ENCODE data around the gene CMIP.
"Not testable (repeated sequence)": the region's sequence is repeated elsewhere in the genome, so short reads cannot be mapped to it uniquely, and the experiment has no call there.

The CMIP gene

DNA sequence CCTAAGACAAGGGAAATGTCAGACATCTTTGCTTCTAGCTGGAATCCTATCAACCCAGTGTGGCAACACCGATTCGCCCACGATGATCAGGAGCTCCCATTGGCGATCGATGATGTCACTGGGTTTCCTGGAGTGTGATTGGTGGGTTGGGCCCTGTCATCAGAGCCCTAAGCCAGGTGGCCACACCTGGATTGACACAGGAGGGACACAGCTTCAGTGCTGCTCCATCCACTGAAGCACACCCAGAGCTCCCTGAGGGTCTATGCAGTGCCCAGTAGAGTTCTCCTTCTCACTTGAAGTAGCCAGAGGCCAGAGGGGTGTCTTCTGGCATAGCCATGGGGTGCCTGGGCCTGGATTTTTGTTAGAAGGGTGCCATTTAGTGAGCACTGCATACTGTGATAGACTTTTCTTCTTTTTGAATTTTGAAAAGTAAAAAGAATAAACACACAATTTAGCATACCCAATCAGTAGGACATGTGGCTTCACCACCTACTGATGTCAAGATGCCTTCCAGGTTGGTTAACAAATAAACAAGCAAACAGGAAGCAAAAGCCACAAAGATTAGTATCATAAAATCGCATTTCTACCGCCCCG, 77.6 kb downstream of the CMIP start:
- WGBS (ENCODE audit: insufficient coverage) = 100% methylated on average over 5 of the region's 8 CpGs
- Histone ChIP-seq H3K9me3 (ENCODE audit: control extremely low read depth in 1 of 5, control insufficient read depth in 4 of 5, insufficient read depth in 2 of 5, low read depth in 1 of 5, low read length in 4 of 5) (no peaks in the 10 kb centered on the region), H3K27me3 (replicated peaks in 2 of 5; ENCODE audit: control insufficient read depth in 4 of 5, insufficient read depth in 5 of 5, low read length in 4 of 5) (no peaks in the 10 kb centered on the region), H3K4me3 (ENCODE audit: control insufficient read depth in 1 of 7, extremely low read depth in 1 of 7, insufficient read depth in 4 of 7, low read depth in 2 of 7, low read length in 6 of 7) (no peak overlapping the region), H3K27ac (ENCODE audit: insufficient read depth in 1 of 2, low read depth in 1 of 2, low read length in 2 of 2, poor library complexity in 1 of 2, severe bottlenecking in 2 of 2) (no peak overlapping the region), H3K36me3 (ENCODE audit: control insufficient read depth in 4 of 4, insufficient read depth in 4 of 4, low read length in 3 of 4) (peaks cover 0 to 11% (median 2%) of the 10 kb centered on the region in 4 experiments), H3K4me1 (ENCODE audit: control extremely low read depth in 1 of 4, control insufficient read depth in 4 of 4, insufficient read depth in 4 of 4, low read length in 3 of 4) (peaks cover 2 to 30% (median 18%) of the 10 kb centered on the region in 4 experiments)
- POLR2A ChIA-PET = no interaction called here
- CTCF ChIA-PET = no interaction called here
- DNase-seq = peak in 1 of 3 donors; percentile 28

GRCh38 chr16:81522851-81523250, 78.2 kb downstream of the CMIP start:
- CTCF ChIA-PET; H3K9me3 ChIP-seq (ENCODE audit: control extremely low read depth in 1 of 5, control insufficient read depth in 4 of 5, insufficient read depth in 2 of 5, low read depth in 1 of 5, low read length in 4 of 5); H3K4me3 ChIP-seq (ENCODE audit: control insufficient read depth in 1 of 7, extremely low read depth in 1 of 7, insufficient read depth in 4 of 7, low read depth in 2 of 7, low read length in 6 of 7); POLR2A ChIA-PET; H3K27me3 ChIP-seq (replicated peaks in 2 of 5; ENCODE audit: control insufficient read depth in 4 of 5, insufficient read depth in 5 of 5, low read length in 4 of 5); H3K27ac ChIP-seq (ENCODE audit: insufficient read depth in 1 of 2, low read depth in 1 of 2, low read length in 2 of 2, poor library complexity in 1 of 2, severe bottlenecking in 2 of 2); DNase-seq: not testable (repeated sequence)
- 99% methylated on average over 6 of the region's 7 CpGs for WGBS (ENCODE audit: insufficient coverage)
- Histone ChIP-seq H3K36me3 (ENCODE audit: control insufficient read depth in 4 of 4, insufficient read depth in 4 of 4, low read length in 3 of 4) (peaks cover 0 to 11% (median 2%) of the 10 kb centered on the region in 4 experiments), H3K4me1 (ENCODE audit: control extremely low read depth in 1 of 4, control insufficient read depth in 4 of 4, insufficient read depth in 4 of 4, low read length in 3 of 4) (peaks cover 2 to 31% (median 19%) of the 10 kb centered on the region in 4 experiments)

- H3K27ac ChIP-seq (ENCODE audit: insufficient read depth in 1 of 2, low read depth in 1 of 2, low read length in 2 of 2, poor library complexity in 1 of 2, severe bottlenecking in 2 of 2) = no peak overlapping the region
These were observed 78.9 kb downstream of the CMIP start for GRCh38 chr16:81523387-81524115.

GRCh38 chr16:81524382-81524781, 79.8 kb downstream of the CMIP start:
- DNase-seq = no peak
- Histone ChIP-seq H3K4me1 (ENCODE audit: control extremely low read depth in 1 of 4, control insufficient read depth in 4 of 4, insufficient read depth in 4 of 4, low read length in 3 of 4) (peaks cover 2 to 23% (median 15%) of the 10 kb centered on the region in 4 experiments), H3K9me3 (ENCODE audit: control extremely low read depth in 1 of 5, control insufficient read depth in 4 of 5, insufficient read depth in 2 of 5, low read depth in 1 of 5, low read length in 4 of 5) (no peaks in the 10 kb centered on the region), H3K36me3 (ENCODE audit: control insufficient read depth in 4 of 4, insufficient read depth in 4 of 4, low read length in 3 of 4) (peaks cover 0 to 11% (median 2%) of the 10 kb centered on the region in 4 experiments), H3K4me3 (ENCODE audit: control insufficient read depth in 1 of 7, extremely low read depth in 1 of 7, insufficient read depth in 4 of 7, low read depth in 2 of 7, low read length in 6 of 7) (no peak overlapping the region), H3K27ac (ENCODE audit: insufficient read depth in 1 of 2, low read depth in 1 of 2, low read length in 2 of 2, poor library complexity in 1 of 2, severe bottlenecking in 2 of 2) (no peak overlapping the region), H3K27me3 (replicated peaks in 2 of 5; ENCODE audit: control insufficient read depth in 4 of 5, insufficient read depth in 5 of 5, low read length in 4 of 5) (no peaks in the 10 kb centered on the region)
- ChIA-PET CTCF (interaction anchor here (0.9 to 1.5 kb wide), 2 partner anchors 19 to 27 kb away, joined by 3 to 5 read pairs; no protein-coding TSS in a partner anchor), POLR2A (no interaction called here)
- 95% methylated on average over 9 of the region's 10 CpGs for WGBS (ENCODE audit: insufficient coverage)

More at GRCh38 chr16:81523387-81524115, 78.9 kb downstream of the CMIP start:
- H3K36me3 ChIP-seq (ENCODE audit: control insufficient read depth in 4 of 4, insufficient read depth in 4 of 4, low read length in 3 of 4) = peaks cover 0 to 11% (median 2%) of the 10 kb centered on the region in 4 experiments
- no peak for DNase-seq
- ChIA-PET POLR2A (no interaction called here), CTCF (interaction anchor here (0.9 to 1.5 kb wide), 2 partner anchors 20 to 26 kb away, joined by 3 to 5 read pairs; no protein-coding TSS in a partner anchor)
- no peaks in the 10 kb centered on the region for H3K27me3 ChIP-seq (replicated peaks in 2 of 5; ENCODE audit: control insufficient read depth in 4 of 5, insufficient read depth in 5 of 5, low read length in 4 of 5)
- no peaks in the 10 kb centered on the region for H3K9me3 ChIP-seq (ENCODE audit: control extremely low read depth in 1 of 5, control insufficient read depth in 4 of 5, insufficient read depth in 2 of 5, low read depth in 1 of 5, low read length in 4 of 5)
- 95% methylated on average over 18 of the region's 20 CpGs for WGBS (ENCODE audit: insufficient coverage)
- H3K4me1 ChIP-seq (ENCODE audit: control extremely low read depth in 1 of 4, control insufficient read depth in 4 of 4, insufficient read depth in 4 of 4, low read length in 3 of 4) = peaks cover 2 to 27% (median 18%) of the 10 kb centered on the region in 4 experiments
- H3K4me3 ChIP-seq (ENCODE audit: control insufficient read depth in 1 of 7, extremely low read depth in 1 of 7, insufficient read depth in 4 of 7, low read depth in 2 of 7, low read length in 6 of 7) = no peak overlapping the region

- CTCF ChIA-PET = interaction anchor here (1.5 to 3.0 kb wide), 2 partner anchors 9 to 19 kb away, joined by 5 to 10 read pairs; no protein-coding TSS in a partner anchor
- peaks cover 2 to 18% (median 12%) of the 10 kb centered on the region in 4 experiments for H3K4me1 ChIP-seq (ENCODE audit: control extremely low read depth in 1 of 4, control insufficient read depth in 4 of 4, insufficient read depth in 4 of 4, low read length in 3 of 4)
These were observed 80.3 kb downstream of the CMIP start for GRCh38 chr16:81524885-81525284.

GRCh38 chr16:81526199-81526598, 81.6 kb downstream of the CMIP start:
- no peak for DNase-seq
- Histone ChIP-seq H3K27me3 (replicated peaks in 2 of 5; ENCODE audit: control insufficient read depth in 4 of 5, insufficient read depth in 5 of 5, low read length in 4 of 5) (no peaks in the 10 kb centered on the region), H3K9me3 (ENCODE audit: control extremely low read depth in 1 of 5, control insufficient read depth in 4 of 5, insufficient read depth in 2 of 5, low read depth in 1 of 5, low read length in 4 of 5) (no peaks in the 10 kb centered on the region), H3K36me3 (ENCODE audit: control insufficient read depth in 4 of 4, insufficient read depth in 4 of 4, low read length in 3 of 4) (peaks cover 0 to 12% (median 4%) of the 10 kb centered on the region in 4 experiments), H3K4me1 (ENCODE audit: control extremely low read depth in 1 of 4, control insufficient read depth in 4 of 4, insufficient read depth in 4 of 4, low read length in 3 of 4) (peaks cover 0 to 16% (median 10%) of the 10 kb centered on the region in 4 experiments), H3K27ac (ENCODE audit: insufficient read depth in 1 of 2, low read depth in 1 of 2, low read length in 2 of 2, poor library complexity in 1 of 2, severe bottlenecking in 2 of 2) (peak overlapping the region; percentile 55 to 62), H3K4me3 (ENCODE audit: control insufficient read depth in 1 of 7, extremely low read depth in 1 of 7, insufficient read depth in 4 of 7, low read depth in 2 of 7, low read length in 6 of 7) (no peak overlapping the region)
- CTCF ChIA-PET = interaction anchor here (0.5 to 3.0 kb wide), 3 partner anchors 11 to 114 kb away, joined by 3 to 10 read pairs (median 3); no protein-coding TSS in a partner anchor
- WGBS (ENCODE audit: insufficient coverage) = 67% methylated on average over 1 of the region's 4 CpGs
- POLR2A ChIA-PET = interaction anchor here (1.2 kb wide), 1 partner anchor 92 kb away, joined by 3 read pairs; no protein-coding TSS in a partner anchor

More at GRCh38 chr16:81524885-81525284, 80.3 kb downstream of the CMIP start:
- H3K27ac ChIP-seq (ENCODE audit: insufficient read depth in 1 of 2, low read depth in 1 of 2, low read length in 2 of 2, poor library complexity in 1 of 2, severe bottlenecking in 2 of 2); POLR2A ChIA-PET; H3K9me3 ChIP-seq (ENCODE audit: control extremely low read depth in 1 of 5, control insufficient read depth in 4 of 5, insufficient read depth in 2 of 5, low read depth in 1 of 5, low read length in 4 of 5); DNase-seq; H3K27me3 ChIP-seq (replicated peaks in 2 of 5; ENCODE audit: control insufficient read depth in 4 of 5, insufficient read depth in 5 of 5, low read length in 4 of 5); H3K4me3 ChIP-seq (ENCODE audit: control insufficient read depth in 1 of 7, extremely low read depth in 1 of 7, insufficient read depth in 4 of 7, low read depth in 2 of 7, low read length in 6 of 7): not testable (repeated sequence)
- WGBS (ENCODE audit: insufficient coverage) = 100% methylated on average over 1 of the region's 4 CpGs
- peaks cover 0 to 11% (median 2%) of the 10 kb centered on the region in 4 experiments for H3K36me3 ChIP-seq (ENCODE audit: control insufficient read depth in 4 of 4, insufficient read depth in 4 of 4, low read length in 3 of 4)

Measured in common myeloid progenitor, CD34-positive (primary cell).